WTC11 (cell line): ENCODE results near the gene LRRC49.

Experiments used
- CREM ChIP-seq: sonication (generic); formaldehyde crosslinking; IDR thresholded peaks from 2 replicates; pipeline ENCODE4 v1.8.1; 2022; ENCODE audit warnings: mild to moderate bottlenecking, missing genetic modification reagents, moderate library complexity
- ELF4 ChIP-seq: sonication (generic); formaldehyde crosslinking; IDR thresholded peaks from 2 replicates; pipeline ENCODE4 v1.8.1; 2022; ENCODE audit warnings: low read depth, mild to moderate bottlenecking, moderate library complexity, missing genetic modification reagents
- ESRRA ChIP-seq: sonication (generic); formaldehyde crosslinking; IDR thresholded peaks from 2 replicates; pipeline ENCODE4 v1.8.1; 2022; ENCODE audit warnings: mild to moderate bottlenecking, missing genetic modification reagents, borderline replicate concordance
- JUN ChIP-seq: sonication (generic); formaldehyde crosslinking; IDR thresholded peaks from 2 replicates; pipeline ENCODE4 v1.8.0; 2023; ENCODE audit warnings: mild to moderate bottlenecking, missing genetic modification reagents
- NFE2L1 ChIP-seq: sonication (generic); formaldehyde crosslinking; IDR thresholded peaks from 2 replicates; pipeline ENCODE4 v1.8.1; 2023; ENCODE audit warnings: missing genetic modification reagents
- SMAD4 ChIP-seq: sonication (generic); formaldehyde crosslinking; IDR thresholded peaks from 2 replicates; pipeline ENCODE4 v1.8.0; 2022; ENCODE audit warnings: mild to moderate bottlenecking, missing genetic modification reagents
- TF ChIP-seq, protein P1 (sequence below): fragments of 200-600 bp; IDR thresholded peaks from 2 replicates; pipeline ENCODE4 v1.8.0; 2022; ENCODE audit warnings: antibody characterized with exemption
- TF ChIP-seq, protein P2 (sequence below): sonication (generic); formaldehyde crosslinking; IDR thresholded peaks from 2 replicates; pipeline ENCODE4 v1.8.0; 2022; ENCODE audit warnings: mild to moderate bottlenecking, missing genetic modification reagents
- TF ChIP-seq, protein P3 (sequence below): sonication (generic); formaldehyde crosslinking; IDR thresholded peaks from 2 replicates; pipeline ENCODE4 v1.8.1; 2022; ENCODE audit warnings: mild to moderate bottlenecking, missing genetic modification reagents, moderate library complexity, borderline replicate concordance
- TF ChIP-seq, protein P4 (sequence below): sonication (generic); formaldehyde crosslinking; IDR thresholded peaks from 2 replicates; pipeline ENCODE4 v1.8.1; 2022; ENCODE audit warnings: mild to moderate bottlenecking, moderate library complexity, missing genetic modification reagents

DNA sequence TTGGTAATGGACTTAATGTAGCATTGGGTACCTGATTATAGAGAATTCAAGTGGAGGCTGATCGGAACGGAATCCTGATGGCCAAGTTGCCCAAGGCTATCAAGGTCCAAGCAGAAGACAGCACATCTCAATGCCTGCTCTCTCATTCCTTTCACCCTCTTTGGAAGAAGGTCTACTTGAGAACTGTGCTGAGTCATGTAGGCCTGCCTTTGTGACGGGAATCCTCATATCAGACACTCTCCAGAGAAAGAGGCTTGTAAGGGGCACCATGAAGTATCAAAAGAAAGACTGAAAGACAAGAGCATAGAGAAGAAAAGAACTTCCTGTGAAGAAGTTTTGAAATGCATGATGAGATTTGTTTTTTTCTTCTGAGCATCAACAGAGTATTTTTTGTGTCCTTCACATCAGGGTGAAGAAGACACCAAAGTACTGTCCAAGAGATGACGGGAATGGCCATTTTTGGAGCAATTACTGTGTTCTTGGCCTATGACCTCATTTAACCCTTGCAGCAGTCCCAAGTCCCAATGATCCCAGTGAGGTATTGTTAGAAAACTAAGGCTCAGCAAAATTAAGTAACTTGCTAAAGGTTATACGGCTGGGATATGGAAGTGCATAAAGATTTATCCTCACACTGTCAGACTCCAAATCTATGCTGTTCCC lies 25.5 kb upstream of the LRRC49 start:
- TF ChIP-seq, protein P1, sequence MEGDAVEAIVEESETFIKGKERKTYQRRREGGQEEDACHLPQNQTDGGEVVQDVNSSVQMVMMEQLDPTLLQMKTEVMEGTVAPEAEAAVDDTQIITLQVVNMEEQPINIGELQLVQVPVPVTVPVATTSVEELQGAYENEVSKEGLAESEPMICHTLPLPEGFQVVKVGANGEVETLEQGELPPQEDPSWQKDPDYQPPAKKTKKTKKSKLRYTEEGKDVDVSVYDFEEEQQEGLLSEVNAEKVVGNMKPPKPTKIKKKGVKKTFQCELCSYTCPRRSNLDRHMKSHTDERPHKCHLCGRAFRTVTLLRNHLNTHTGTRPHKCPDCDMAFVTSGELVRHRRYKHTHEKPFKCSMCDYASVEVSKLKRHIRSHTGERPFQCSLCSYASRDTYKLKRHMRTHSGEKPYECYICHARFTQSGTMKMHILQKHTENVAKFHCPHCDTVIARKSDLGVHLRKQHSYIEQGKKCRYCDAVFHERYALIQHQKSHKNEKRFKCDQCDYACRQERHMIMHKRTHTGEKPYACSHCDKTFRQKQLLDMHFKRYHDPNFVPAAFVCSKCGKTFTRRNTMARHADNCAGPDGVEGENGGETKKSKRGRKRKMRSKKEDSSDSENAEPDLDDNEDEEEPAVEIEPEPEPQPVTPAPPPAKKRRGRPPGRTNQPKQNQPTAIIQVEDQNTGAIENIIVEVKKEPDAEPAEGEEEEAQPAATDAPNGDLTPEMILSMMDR = no peak
- no peak for TF ChIP-seq ESRRA
- no peak for TF ChIP-seq CREM (CRISPR knock-in tag)
- TF ChIP-seq NFE2L1 (CRISPR knock-in tag) = no peak
- TF ChIP-seq, protein P2, sequence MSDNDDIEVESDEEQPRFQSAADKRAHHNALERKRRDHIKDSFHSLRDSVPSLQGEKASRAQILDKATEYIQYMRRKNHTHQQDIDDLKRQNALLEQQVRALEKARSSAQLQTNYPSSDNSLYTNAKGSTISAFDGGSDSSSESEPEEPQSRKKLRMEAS (CRISPR knock-in tag) = no peak
- TF ChIP-seq, protein P3, sequence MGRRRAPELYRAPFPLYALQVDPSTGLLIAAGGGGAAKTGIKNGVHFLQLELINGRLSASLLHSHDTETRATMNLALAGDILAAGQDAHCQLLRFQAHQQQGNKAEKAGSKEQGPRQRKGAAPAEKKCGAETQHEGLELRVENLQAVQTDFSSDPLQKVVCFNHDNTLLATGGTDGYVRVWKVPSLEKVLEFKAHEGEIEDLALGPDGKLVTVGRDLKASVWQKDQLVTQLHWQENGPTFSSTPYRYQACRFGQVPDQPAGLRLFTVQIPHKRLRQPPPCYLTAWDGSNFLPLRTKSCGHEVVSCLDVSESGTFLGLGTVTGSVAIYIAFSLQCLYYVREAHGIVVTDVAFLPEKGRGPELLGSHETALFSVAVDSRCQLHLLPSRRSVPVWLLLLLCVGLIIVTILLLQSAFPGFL = no peak
- TF ChIP-seq SMAD4 (CRISPR knock-in tag) = no peak
- TF ChIP-seq, protein P4, sequence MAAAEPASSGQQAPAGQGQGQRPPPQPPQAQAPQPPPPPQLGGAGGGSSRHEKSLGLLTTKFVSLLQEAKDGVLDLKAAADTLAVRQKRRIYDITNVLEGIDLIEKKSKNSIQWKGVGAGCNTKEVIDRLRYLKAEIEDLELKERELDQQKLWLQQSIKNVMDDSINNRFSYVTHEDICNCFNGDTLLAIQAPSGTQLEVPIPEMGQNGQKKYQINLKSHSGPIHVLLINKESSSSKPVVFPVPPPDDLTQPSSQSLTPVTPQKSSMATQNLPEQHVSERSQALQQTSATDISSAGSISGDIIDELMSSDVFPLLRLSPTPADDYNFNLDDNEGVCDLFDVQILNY (CRISPR knock-in tag) = no peak
- TF ChIP-seq ELF4 (CRISPR knock-in tag) = no peak
- no peak for TF ChIP-seq JUN (CRISPR knock-in tag)
